Activated CD4-positive, alpha-beta memory T cell treated with anti-CD3 and anti-CD28 coated beads for 36 hours (primary cell): Measurements from ENCODE around the gene ANKS1B. TPM values are rescaled to one million over a fixed set of nuclear protein-coding genes. Genes with fewer than 3 reads are reported as not detected.

Experiments
- CTCF ChIA-PET: fragments of 350-600 bp; sonication (Branson Sonifier 250); formaldehyde crosslinking; loops from one replicate; lab custom pipeline; 2021; ENCODE audit warnings: antibody characterized with exemption, inconsistent platforms; lab: Charles Lee
- POLR2A ChIA-PET: fragments of 350-600 bp; sonication (Branson Sonifier 250); formaldehyde crosslinking; loops from one replicate; lab custom pipeline; 2021; ENCODE audit warnings: antibody characterized with exemption; lab: Charles Lee
- DNase-seq: peaks from one replicate; pipeline ENCODE4 v3.0.0-alpha.2; 2020
- H3K27ac Mint-ChIP-seq: one replicate; pipeline ENCODE4 v1.8.0; 2021; ENCODE audit warnings: mixed read lengths
- H3K27me3 Mint-ChIP-seq: one replicate; pipeline ENCODE4 v1.8.0; 2021; ENCODE audit warnings: mixed read lengths
- H3K36me3 Mint-ChIP-seq: one replicate; pipeline ENCODE4 v1.8.0; 2021; ENCODE audit warnings: mixed read lengths
- H3K4me1 Mint-ChIP-seq: one replicate; pipeline ENCODE4 v1.8.0; 2021; ENCODE audit warnings: low read depth, mixed read lengths
- H3K4me3 Mint-ChIP-seq: one replicate; pipeline ENCODE4 v1.8.0; 2021; ENCODE audit warnings: mild to moderate bottlenecking, mixed read lengths
- H3K9me3 Mint-ChIP-seq: one replicate; pipeline ENCODE4 v1.8.0; 2021; ENCODE audit warnings: mixed read lengths
- intact Hi-C: fragments of 100-400 bp; cut with micrococcal nuclease; formaldehyde crosslinking; loops from one replicate; pipeline ENCODE4 v1.15.1; 2023
- total RNA-seq, 2 experiments: library from RNA; stranded (reverse); gene quantifications; one replicate each; pipeline ENCODE4 v1.2.3, GENCODE V29; 2021

ANKS1B gene
- total RNA-seq, 2 experiments from 2014 or later = 0.97 to 1.0 TPM

- H3K36me3 Mint-ChIP-seq = no peaks in the 10 kb centered on the region
- no peaks in the 10 kb centered on the region for H3K9me3 Mint-ChIP-seq
- no peaks in the 10 kb centered on the region for H3K4me1 Mint-ChIP-seq
- peaks cover 7% of the 10 kb centered on the region for H3K27me3 Mint-ChIP-seq
- intact Hi-C loops = loop anchor here (5.0 kb wide), 1 partner anchor 70 kb away; no protein-coding TSS in a partner anchor
- DNase-seq = no peak
- no peak overlapping the region for H3K27ac Mint-ChIP-seq
- ChIA-PET CTCF (interaction anchor here (2.0 kb wide), 1 partner anchor 72 kb away, joined by 5 read pairs; no protein-coding TSS in a partner anchor), POLR2A (no interaction called here)
- H3K4me3 Mint-ChIP-seq = no peak overlapping the region
Measured at GRCh38 chr12:98797200-98797599, 1187.5 kb downstream of the ANKS1B start.

- H3K4me1 Mint-ChIP-seq = no peaks in the 10 kb centered on the region
- no peaks in the 10 kb centered on the region for H3K36me3 Mint-ChIP-seq
- peaks cover 7% of the 10 kb centered on the region for H3K27me3 Mint-ChIP-seq
- H3K4me3 Mint-ChIP-seq = no peak overlapping the region
- DNase-seq = no peak
- H3K9me3 Mint-ChIP-seq = no peaks in the 10 kb centered on the region
- intact Hi-C loops = loop anchor here (5.0 kb wide), 1 partner anchor 69 kb away; no protein-coding TSS in a partner anchor
- ChIA-PET CTCF (interaction anchor here (2.0 kb wide), 1 partner anchor 71 kb away, joined by 5 read pairs; no protein-coding TSS in a partner anchor), POLR2A (no interaction called here)
- H3K27ac Mint-ChIP-seq = no peak overlapping the region
Measured at GRCh38 chr12:98796745-98797144, 1188.0 kb downstream of the ANKS1B start.

GRCh38 chr12:98793121-98793520 lies 1191.6 kb downstream of the ANKS1B start:
- H3K4me3 Mint-ChIP-seq = no peak overlapping the region
- intact Hi-C loops = no loop called here
- H3K27me3 Mint-ChIP-seq = peaks cover 5% of the 10 kb centered on the region
- H3K9me3 Mint-ChIP-seq = no peaks in the 10 kb centered on the region
- no peak for DNase-seq
- no peaks in the 10 kb centered on the region for H3K36me3 Mint-ChIP-seq
- CTCF ChIA-PET = no interaction called here
- POLR2A ChIA-PET = no interaction called here
- H3K27ac Mint-ChIP-seq = no peak overlapping the region
- no peaks in the 10 kb centered on the region for H3K4me1 Mint-ChIP-seq

GRCh38 chr12:98791406-98791805 lies 1193.3 kb downstream of the ANKS1B start:
- intact Hi-C loops = no loop called here
- CTCF ChIA-PET = no interaction called here
- Mint-ChIP-seq H3K27ac (no peak overlapping the region), H3K36me3 (no peaks in the 10 kb centered on the region), H3K4me3 (no peak overlapping the region), H3K4me1 (no peaks in the 10 kb centered on the region), H3K9me3 (no peaks in the 10 kb centered on the region), H3K27me3 (peaks cover 5% of the 10 kb centered on the region)
- POLR2A ChIA-PET = no interaction called here
- no peak for DNase-seq

- Mint-ChIP-seq H3K27ac (no peak overlapping the region), H3K36me3 (no peaks in the 10 kb centered on the region), H3K4me3 (no peak overlapping the region), H3K4me1 (no peaks in the 10 kb centered on the region), H3K27me3 (peaks cover 13% of the 10 kb centered on the region), H3K9me3 (no peaks in the 10 kb centered on the region)
- POLR2A ChIA-PET = no interaction called here
- CTCF ChIA-PET = no interaction called here
- intact Hi-C loops = no loop called here
- no peak for DNase-seq
Measured at GRCh38 chr12:98788396-98788795, 1196.3 kb downstream of the ANKS1B start.

- POLR2A ChIA-PET = no interaction called here
- intact Hi-C loops = no loop called here
- Mint-ChIP-seq H3K9me3 (no peaks in the 10 kb centered on the region), H3K27me3 (peaks cover 9% of the 10 kb centered on the region), H3K4me1 (no peaks in the 10 kb centered on the region), H3K4me3 (no peak overlapping the region), H3K27ac (no peak overlapping the region), H3K36me3 (no peaks in the 10 kb centered on the region)
- DNase-seq = no peak
- CTCF ChIA-PET = no interaction called here
Measured at GRCh38 chr12:98786653-98787052, 1198.1 kb downstream of the ANKS1B start.

- H3K36me3 Mint-ChIP-seq = no peaks in the 10 kb centered on the region
Measured at GRCh38 chr12:98783420-98783819, 1201.3 kb downstream of the ANKS1B start.

GRCh38 chr12:98780261-98780660 lies 1204.5 kb downstream of the ANKS1B start:
- DNase-seq = no peak
- Mint-ChIP-seq H3K27me3 (peaks cover 17% of the 10 kb centered on the region), H3K4me3 (no peak overlapping the region), H3K9me3 (no peaks in the 10 kb centered on the region), H3K36me3 (no peaks in the 10 kb centered on the region), H3K4me1 (no peaks in the 10 kb centered on the region), H3K27ac (no peak overlapping the region)
- intact Hi-C loops = no loop called here
- POLR2A ChIA-PET = no interaction called here
- CTCF ChIA-PET = no interaction called here

More at GRCh38 chr12:98783420-98783819, 1201.3 kb downstream of the ANKS1B start:
- no peak overlapping the region for H3K4me3 Mint-ChIP-seq
- ChIA-PET POLR2A (no interaction called here), CTCF (interaction anchor here (0.9 kb wide), 1 partner anchor 84 kb away, joined by 3 read pairs; no protein-coding TSS in a partner anchor)
- H3K27ac Mint-ChIP-seq = no peak overlapping the region
- no peaks in the 10 kb centered on the region for H3K4me1 Mint-ChIP-seq
- intact Hi-C loops = no loop called here
- peaks cover 17% of the 10 kb centered on the region for H3K27me3 Mint-ChIP-seq
- DNase-seq = no peak
- no peaks in the 10 kb centered on the region for H3K9me3 Mint-ChIP-seq

GRCh38 chr12:98772818-98773217 lies 1211.9 kb downstream of the ANKS1B start:
- Mint-ChIP-seq H3K27ac (no peak overlapping the region), H3K4me1 (peaks cover 6% of the 10 kb centered on the region), H3K9me3 (no peaks in the 10 kb centered on the region), H3K27me3 (no peaks in the 10 kb centered on the region), H3K36me3 (no peaks in the 10 kb centered on the region), H3K4me3 (no peak overlapping the region)
- intact Hi-C loops = no loop called here
- ChIA-PET POLR2A (no interaction called here), CTCF (no interaction called here)
- no peak for DNase-seq

- Mint-ChIP-seq H3K4me3 (no peak overlapping the region), H3K9me3 (no peaks in the 10 kb centered on the region), H3K36me3 (no peaks in the 10 kb centered on the region), H3K27me3 (no peaks in the 10 kb centered on the region), H3K4me1 (peaks cover 6% of the 10 kb centered on the region), H3K27ac (no peak overlapping the region)
- intact Hi-C loops = loop anchor here (2.0 kb wide), 1 partner anchor 17 kb away; no protein-coding TSS in a partner anchor
- POLR2A ChIA-PET = no interaction called here
- CTCF ChIA-PET = interaction anchor here (0.6 to 0.7 kb wide), 2 partner anchors 47 to 226 kb away, joined by 3 read pairs; no protein-coding TSS in a partner anchor
- DNase-seq = no peak
Measured at GRCh38 chr12:98771811-98772752, 1212.7 kb downstream of the ANKS1B start.

- Mint-ChIP-seq H3K27ac (no peak overlapping the region), H3K27me3 (no peaks in the 10 kb centered on the region), H3K9me3 (no peaks in the 10 kb centered on the region), H3K4me3 (no peak overlapping the region), H3K4me1 (peaks cover 6% of the 10 kb centered on the region), H3K36me3 (no peaks in the 10 kb centered on the region)
- CTCF ChIA-PET = interaction anchor here (0.7 to 1.3 kb wide), 2 partner anchors 41 to 51 kb away, joined by 3 read pairs; no protein-coding TSS in a partner anchor
- DNase-seq = no peak
- POLR2A ChIA-PET = interaction anchor here (0.6 kb wide), 1 partner anchor 1783 kb away, joined by 3 read pairs; no protein-coding TSS in a partner anchor
- intact Hi-C loops = loop anchor here (2.0 kb wide), 1 partner anchor 15 kb away; no protein-coding TSS in a partner anchor
Measured at GRCh38 chr12:98770230-98770629, 1214.5 kb downstream of the ANKS1B start.

- Mint-ChIP-seq H3K27ac (no peak overlapping the region), H3K4me3 (no peak overlapping the region), H3K36me3 (no peaks in the 10 kb centered on the region), H3K9me3 (no peaks in the 10 kb centered on the region), H3K4me1 (peaks cover 6% of the 10 kb centered on the region), H3K27me3 (no peaks in the 10 kb centered on the region)
- intact Hi-C loops = no loop called here
- ChIA-PET POLR2A (no interaction called here), CTCF (interaction anchor here (1.2 to 1.3 kb wide), 2 partner anchors 50 to 230 kb away, joined by 3 read pairs; no protein-coding TSS in a partner anchor)
- no peak for DNase-seq
Measured at GRCh38 chr12:98769068-98769467, 1215.7 kb downstream of the ANKS1B start.
